NCI-H1930 (cell line): ENCODE measurements around the gene ANKH.
"Not testable (repeated sequence)": the region's sequence is repeated elsewhere in the genome, so short reads cannot be mapped to it uniquely, and the experiment has no call there.

ENCODE experiments used
- DNase-seq, 2 experiments: peaks; one replicate each; lab custom pipeline; 2025; lab: John Stamatoyannopoulos, UW

Gene ANKH

GRCh38 chr5:14826714-14827113, 44.9 kb downstream of the ANKH start:
- DNase-seq = no peak

GRCh38 chr5:14825977-14826376, 45.6 kb downstream of the ANKH start:
- DNase-seq = no peak

- no peak for DNase-seq
These were observed 47.1 kb downstream of the ANKH start for GRCh38 chr5:14824499-14824898.

GRCh38 chr5:14821100-14821845, 50.3 kb downstream of the ANKH start:
- no peak for DNase-seq

- DNase-seq = no peak
These were observed 52.4 kb downstream of the ANKH start for GRCh38 chr5:14818931-14819790.

- not testable (repeated sequence) for DNase-seq
These were observed 53.8 kb downstream of the ANKH start for GRCh38 chr5:14817762-14818136.

- DNase-seq = no peak
These were observed 54.4 kb downstream of the ANKH start for GRCh38 chr5:14816999-14817761.

GRCh38 chr5:14816374-14816998, 55.1 kb downstream of the ANKH start:
- no peak for DNase-seq

- no peak for DNase-seq
These were observed 57.8 kb downstream of the ANKH start for GRCh38 chr5:14813747-14814146.

GRCh38 chr5:14812166-14812565, 59.4 kb downstream of the ANKH start:
- no peak for DNase-seq

- no peak for DNase-seq
These were observed 60.5 kb downstream of the ANKH start for GRCh38 chr5:14810928-14811572.

- no peak for DNase-seq
These were observed 61.3 kb downstream of the ANKH start for GRCh38 chr5:14810282-14810681.

- DNase-seq = no peak
These were observed 62.0 kb downstream of the ANKH start for GRCh38 chr5:14809369-14810155.

GRCh38 chr5:14807471-14807870, 64.1 kb downstream of the ANKH start:
- no peak for DNase-seq

- DNase-seq = no peak
These were observed 65.1 kb downstream of the ANKH start for GRCh38 chr5:14806456-14806855.

GRCh38 chr5:14802541-14802940, 69.0 kb downstream of the ANKH start:
- no peak for DNase-seq

GRCh38 chr5:14801792-14802191, 69.8 kb downstream of the ANKH start:
- DNase-seq = no peak

GRCh38 chr5:14797385-14797784, 74.2 kb downstream of the ANKH start:
- DNase-seq = not testable (repeated sequence)

GRCh38 chr5:14794583-14795230, 76.9 kb downstream of the ANKH start:
- DNase-seq = no peak

GRCh38 chr5:14793851-14794250, 77.7 kb downstream of the ANKH start:
- DNase-seq = no peak
